Dendritic cell treated with granulocyte-macrophage colony-stimulating factor and Interleukin-4, amounts not matched to agents 40 ng/mL and 50 ng/mL, for 4 days (primary cell): ENCODE measurements around the gene FRRS1.

Source experiments
- H3K27ac Mint-ChIP-seq: one replicate; pipeline ENCODE4 v1.8.0; 2022; ENCODE audit warnings: mild to moderate bottlenecking, mixed read lengths
- H3K27me3 Mint-ChIP-seq: one replicate; pipeline ENCODE4 v1.8.0; 2022; ENCODE audit warnings: mild to moderate bottlenecking, mixed read lengths
- H3K36me3 Mint-ChIP-seq: one replicate; pipeline ENCODE4 v1.8.0; 2022; ENCODE audit warnings: low read depth, mixed read lengths
- H3K4me1 Mint-ChIP-seq: one replicate; pipeline ENCODE4 v1.8.0; 2022; ENCODE audit warnings: low read depth, mixed read lengths
- H3K4me3 Mint-ChIP-seq: one replicate; pipeline ENCODE4 v1.8.0; 2022; ENCODE audit warnings: mild to moderate bottlenecking, moderate library complexity, mixed read lengths
- H3K9me3 Mint-ChIP-seq: one replicate; pipeline ENCODE4 v1.8.0; 2022; ENCODE audit warnings: mixed read lengths
- intact Hi-C: fragments of 100-400 bp; cut with micrococcal nuclease; formaldehyde crosslinking; loops from one replicate; pipeline ENCODE4 v1.15.0; 2022

FRRS1 gene

GRCh38 chr1:99672530-99673213, 93.8 kb downstream of the FRRS1 start:
- no peak overlapping the region for H3K4me3 Mint-ChIP-seq
- H3K4me1 Mint-ChIP-seq, result no peaks in the 10 kb centered on the region
- H3K27me3 Mint-ChIP-seq, result peaks cover 4% of the 10 kb centered on the region
- H3K9me3 Mint-ChIP-seq, result no peaks in the 10 kb centered on the region
- H3K27ac Mint-ChIP-seq, result no peak overlapping the region
- intact Hi-C loops, result no loop called here
- no peaks in the 10 kb centered on the region for H3K36me3 Mint-ChIP-seq

- Mint-ChIP-seq H3K36me3 (no peaks in the 10 kb centered on the region), H3K4me3 (no peak overlapping the region), H3K27ac (no peak overlapping the region), H3K27me3 (peaks cover 4% of the 10 kb centered on the region), H3K4me1 (no peaks in the 10 kb centered on the region), H3K9me3 (no peaks in the 10 kb centered on the region)
- intact Hi-C loops, result no loop called here
Measured at GRCh38 chr1:99672038-99672437, 94.4 kb downstream of the FRRS1 start.

- intact Hi-C loops, result no loop called here
- H3K9me3 Mint-ChIP-seq, result no peaks in the 10 kb centered on the region
- H3K27me3 Mint-ChIP-seq, result peaks cover 4% of the 10 kb centered on the region
- no peak overlapping the region for H3K4me3 Mint-ChIP-seq
- no peaks in the 10 kb centered on the region for H3K4me1 Mint-ChIP-seq
- H3K27ac Mint-ChIP-seq, result no peak overlapping the region
- no peaks in the 10 kb centered on the region for H3K36me3 Mint-ChIP-seq
Measured at GRCh38 chr1:99670583-99670982, 95.9 kb downstream of the FRRS1 start.

- Mint-ChIP-seq H3K27ac (no peak overlapping the region), H3K4me1 (no peaks in the 10 kb centered on the region), H3K4me3 (no peak overlapping the region), H3K9me3 (no peaks in the 10 kb centered on the region), H3K27me3 (peaks cover 4% of the 10 kb centered on the region), H3K36me3 (no peaks in the 10 kb centered on the region)
- intact Hi-C loops, result no loop called here
Measured at GRCh38 chr1:99669821-99670220, 96.6 kb downstream of the FRRS1 start.

- Mint-ChIP-seq H3K4me1 (no peaks in the 10 kb centered on the region), H3K36me3 (no peaks in the 10 kb centered on the region), H3K9me3 (no peaks in the 10 kb centered on the region), H3K27ac (no peak overlapping the region), H3K4me3 (no peak overlapping the region), H3K27me3 (peaks cover 4% of the 10 kb centered on the region)
- intact Hi-C loops, result no loop called here
Measured at GRCh38 chr1:99669376-99669775, 97.1 kb downstream of the FRRS1 start.

GRCh38 chr1:99665212-99665611, 101.2 kb downstream of the FRRS1 start:
- Mint-ChIP-seq H3K36me3 (no peaks in the 10 kb centered on the region), H3K4me3 (no peak overlapping the region), H3K27me3 (no peaks in the 10 kb centered on the region), H3K27ac (no peak overlapping the region), H3K4me1 (no peaks in the 10 kb centered on the region), H3K9me3 (no peaks in the 10 kb centered on the region)
- intact Hi-C loops, result no loop called here

GRCh38 chr1:99663501-99663900, 102.9 kb downstream of the FRRS1 start:
- Mint-ChIP-seq H3K27ac (no peak overlapping the region), H3K4me1 (no peaks in the 10 kb centered on the region), H3K36me3 (no peaks in the 10 kb centered on the region), H3K27me3 (peaks cover 4% of the 10 kb centered on the region), H3K4me3 (no peak overlapping the region), H3K9me3 (no peaks in the 10 kb centered on the region)
- intact Hi-C loops, result no loop called here

GRCh38 chr1:99662539-99663080, 103.8 kb downstream of the FRRS1 start:
- H3K4me3 Mint-ChIP-seq, result no peak overlapping the region
- no peaks in the 10 kb centered on the region for H3K36me3 Mint-ChIP-seq
- no peaks in the 10 kb centered on the region for H3K4me1 Mint-ChIP-seq
- H3K27ac Mint-ChIP-seq, result no peak overlapping the region
- peaks cover 4% of the 10 kb centered on the region for H3K27me3 Mint-ChIP-seq
- intact Hi-C loops, result no loop called here
- H3K9me3 Mint-ChIP-seq, result no peaks in the 10 kb centered on the region

- Mint-ChIP-seq H3K27me3 (peaks cover 4% of the 10 kb centered on the region), H3K4me3 (no peak overlapping the region), H3K27ac (no peak overlapping the region), H3K9me3 (no peaks in the 10 kb centered on the region), H3K4me1 (no peaks in the 10 kb centered on the region), H3K36me3 (no peaks in the 10 kb centered on the region)
- intact Hi-C loops, result no loop called here
Measured at GRCh38 chr1:99661780-99662179, 104.7 kb downstream of the FRRS1 start.

GRCh38 chr1:99660496-99660895, 105.9 kb downstream of the FRRS1 start:
- Mint-ChIP-seq H3K9me3 (no peaks in the 10 kb centered on the region), H3K27me3 (peaks cover 4% of the 10 kb centered on the region), H3K27ac (no peak overlapping the region), H3K4me1 (no peaks in the 10 kb centered on the region), H3K36me3 (no peaks in the 10 kb centered on the region), H3K4me3 (no peak overlapping the region)
- intact Hi-C loops, result no loop called here

- Mint-ChIP-seq H3K4me3 (no peak overlapping the region), H3K4me1 (no peaks in the 10 kb centered on the region), H3K36me3 (no peaks in the 10 kb centered on the region), H3K9me3 (no peaks in the 10 kb centered on the region), H3K27ac (no peak overlapping the region), H3K27me3 (peaks cover 4% of the 10 kb centered on the region)
- intact Hi-C loops, result no loop called here
Measured at GRCh38 chr1:99659755-99660210, 106.7 kb downstream of the FRRS1 start.
